ENCODE data around the gene BAIAP2L1.

DNA sequence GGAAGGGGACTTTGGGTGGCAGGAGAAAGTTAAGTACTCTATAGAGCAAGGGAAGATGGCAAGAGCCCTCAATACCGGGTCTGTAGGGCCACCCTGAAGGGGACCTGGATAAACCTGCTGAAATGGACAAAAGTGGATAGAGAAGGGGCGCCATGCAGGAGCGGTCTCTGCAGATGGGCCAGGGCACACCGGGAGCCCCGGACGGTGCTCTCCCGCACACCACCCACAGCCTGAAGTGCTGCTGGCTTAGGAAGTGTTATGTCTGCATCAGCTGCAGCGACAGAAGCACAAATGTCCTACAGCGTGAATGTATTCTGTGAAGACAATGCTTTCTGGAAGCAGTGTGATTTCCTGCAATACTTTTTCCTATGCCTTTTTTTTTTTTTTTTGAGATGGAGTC, 81.7 kb downstream of the BAIAP2L1 start:
- no peak for TF ChIP-seq EZH2 (IDR thresholded peaks at IDR 0.05; ENCODE audit: insufficient read depth, poor library complexity, severe bottlenecking)
- TF ChIP-seq EZH2phosphoT487 (IDR thresholded peaks at IDR 0.05; ENCODE audit: insufficient read depth, low read depth): no peak

Data from GM23248 (cell line).